Activated naive CD4-positive, alpha-beta T cell treated with anti-CD3 and anti-CD28 coated beads for 36 hours (primary cell): ENCODE data around the gene SLC25A22. TPM values are rescaled to one million over a fixed set of nuclear protein-coding genes. Genes with fewer than 3 reads are reported as not detected.
A peak's percentile ranks its signal among the peaks of the same experiment; 100 is the strongest.

ENCODE experiments used
- CTCF ChIA-PET: fragments of 350-600 bp; sonication (Branson Sonifier 250); formaldehyde crosslinking; loops from one replicate; lab custom pipeline; 2021; ENCODE audit warnings: antibody characterized with exemption; lab: Charles Lee
- DNase-seq: peaks from one replicate; pipeline ENCODE4 v3.0.0-alpha.2; 2020
- H3K27ac Mint-ChIP-seq: one replicate; pipeline ENCODE4 v1.8.0; 2021; ENCODE audit warnings: mild to moderate bottlenecking, mixed read lengths
- H3K27me3 Mint-ChIP-seq: one replicate; pipeline ENCODE4 v1.8.0; 2021; ENCODE audit warnings: low read depth, mixed read lengths
- H3K36me3 Mint-ChIP-seq: one replicate; pipeline ENCODE4 v1.8.0; 2021; ENCODE audit warnings: low read depth, mixed read lengths
- H3K4me1 Mint-ChIP-seq: one replicate; pipeline ENCODE4 v1.8.0; 2021; ENCODE audit warnings: low read depth, mixed read lengths
- H3K4me3 Mint-ChIP-seq: one replicate; pipeline ENCODE4 v1.8.0; 2021; ENCODE audit warnings: mild to moderate bottlenecking, moderate library complexity, mixed read lengths
- H3K9me3 Mint-ChIP-seq: one replicate; pipeline ENCODE4 v1.8.0; 2021; ENCODE audit warnings: mixed read lengths
- intact Hi-C: fragments of 100-400 bp; cut with micrococcal nuclease; formaldehyde crosslinking; loops from one replicate; pipeline ENCODE4 v1.15.1; 2023
- total RNA-seq, 2 experiments: library from RNA; stranded (reverse); gene quantifications; one replicate each; pipeline ENCODE4 v1.2.3, GENCODE V29; 2021

The SLC25A22 gene
- total RNA-seq, 2 experiments from 2014 or later, result 19.1 to 21.8 TPM

- CTCF ChIA-PET, result no interaction called here
- H3K9me3 Mint-ChIP-seq, result no peaks in the 10 kb centered on the region
- H3K4me1 Mint-ChIP-seq, result peaks cover 15% of the 10 kb centered on the region
- H3K27me3 Mint-ChIP-seq, result no peaks in the 10 kb centered on the region
- H3K36me3 Mint-ChIP-seq, result peaks cover 1% of the 10 kb centered on the region
- intact Hi-C loops, result no loop called here
- peak overlapping the region; percentile 82 for H3K4me3 Mint-ChIP-seq
- H3K27ac Mint-ChIP-seq, result no peak overlapping the region
- no peak for DNase-seq
These were observed 5.3 kb upstream of the SLC25A22 start for GRCh38 chr11:803467-803742.

GRCh38 chr11:802693-803466, 4.8 kb upstream of the SLC25A22 start:
- Mint-ChIP-seq H3K4me3 (peak overlapping the region; percentile 36), H3K27me3 (no peaks in the 10 kb centered on the region), H3K9me3 (no peaks in the 10 kb centered on the region), H3K27ac (no peak overlapping the region), H3K4me1 (peaks cover 12% of the 10 kb centered on the region), H3K36me3 (no peaks in the 10 kb centered on the region)
- intact Hi-C loops, result no loop called here
- CTCF ChIA-PET, result no interaction called here
- no peak for DNase-seq

- Mint-ChIP-seq H3K4me3 (no peak overlapping the region), H3K27ac (no peak overlapping the region), H3K4me1 (peaks cover 9% of the 10 kb centered on the region), H3K9me3 (no peaks in the 10 kb centered on the region), H3K27me3 (no peaks in the 10 kb centered on the region), H3K36me3 (no peaks in the 10 kb centered on the region)
- DNase-seq, result no peak
- CTCF ChIA-PET, result no interaction called here
- intact Hi-C loops, result no loop called here
These were observed 4.0 kb upstream of the SLC25A22 start for GRCh38 chr11:802018-802617.

GRCh38 chr11:801097-801780, 3.2 kb upstream of the SLC25A22 start:
- no peak for DNase-seq
- Mint-ChIP-seq H3K9me3 (no peaks in the 10 kb centered on the region), H3K27me3 (no peaks in the 10 kb centered on the region), H3K27ac (no peak overlapping the region), H3K36me3 (no peaks in the 10 kb centered on the region), H3K4me1 (peaks cover 11% of the 10 kb centered on the region), H3K4me3 (no peak overlapping the region)
- CTCF ChIA-PET, result no interaction called here
- intact Hi-C loops, result no loop called here

GRCh38 chr11:800473-800872, 2.4 kb upstream of the SLC25A22 start:
- no peak overlapping the region for H3K27ac Mint-ChIP-seq
- no peak for DNase-seq
- intact Hi-C loops, result no loop called here
- peaks cover 14% of the 10 kb centered on the region for H3K4me1 Mint-ChIP-seq
- CTCF ChIA-PET, result no interaction called here
- no peaks in the 10 kb centered on the region for H3K9me3 Mint-ChIP-seq
- H3K36me3 Mint-ChIP-seq, result no peaks in the 10 kb centered on the region
- no peak overlapping the region for H3K4me3 Mint-ChIP-seq
- no peaks in the 10 kb centered on the region for H3K27me3 Mint-ChIP-seq

GRCh38 chr11:799641-800316, 1.7 kb upstream of the SLC25A22 start:
- peaks cover 18% of the 10 kb centered on the region for H3K4me1 Mint-ChIP-seq

GRCh38 chr11:797296-798092, 587 bp downstream of the SLC25A22 start:
- H3K4me1 Mint-ChIP-seq, result peaks cover 12% of the 10 kb centered on the region
- intact Hi-C loops, result loop anchor here (1.0 to 10.0 kb wide), 11 partner anchors 8 to 590 kb away; partner anchors contain the start of genes BET1L, CHID1, DEAF1 and IFITM1
- peaks cover 3% of the 10 kb centered on the region for H3K36me3 Mint-ChIP-seq
- DNase-seq, result peak; percentile 85
- H3K27me3 Mint-ChIP-seq, result no peaks in the 10 kb centered on the region
- CTCF ChIA-PET, result interaction anchor here (0.6 to 1.3 kb wide), 2 partner anchors 10 to 32 kb away, joined by 3 read pairs; no protein-coding TSS in a partner anchor
- H3K27ac Mint-ChIP-seq, result peak overlapping the region; percentile 37
- H3K4me3 Mint-ChIP-seq, result peak overlapping the region; percentile 86
- no peaks in the 10 kb centered on the region for H3K9me3 Mint-ChIP-seq

More at GRCh38 chr11:799641-800316, 1.7 kb upstream of the SLC25A22 start:
- Mint-ChIP-seq H3K9me3 (no peaks in the 10 kb centered on the region), H3K36me3 (no peaks in the 10 kb centered on the region), H3K27me3 (no peaks in the 10 kb centered on the region), H3K27ac (no peak overlapping the region), H3K4me3 (no peak overlapping the region)
- CTCF ChIA-PET, result no interaction called here
- no peak for DNase-seq
- intact Hi-C loops, result loop anchor here (5.0 to 10.0 kb wide), 4 partner anchors 222 to 592 kb away; partner anchors contain the start of genes BET1L, IFITM1, LMNTD2 and PHRF1

- Mint-ChIP-seq H3K36me3 (peaks cover 6% of the 10 kb centered on the region), H3K4me1 (peaks cover 12% of the 10 kb centered on the region), H3K27ac (peak overlapping the region; percentile 37), H3K27me3 (no peaks in the 10 kb centered on the region), H3K4me3 (peak overlapping the region; percentile 86), H3K9me3 (no peaks in the 10 kb centered on the region)
- intact Hi-C loops, result loop anchor here (1.0 to 10.0 kb wide), 13 partner anchors 9 to 589 kb away; partner anchors contain the start of genes BET1L, CHID1, DEAF1 and GATD1
- CTCF ChIA-PET, result interaction anchor here (0.6 to 1.3 kb wide), 3 partner anchors 11 to 31 kb away, joined by 3 read pairs; partner anchors contain the start of gene GATD1
- no peak for DNase-seq
These were observed 1.4 kb downstream of the SLC25A22 start for GRCh38 chr11:796565-797295.

GRCh38 chr11:795634-796564, 2.2 kb downstream of the SLC25A22 start:
- intact Hi-C loops, result loop anchor here (1.0 to 10.0 kb wide), 10 partner anchors 19 to 589 kb away; partner anchors contain the start of genes BET1L, CHID1, GATD1 and IFITM1
- Mint-ChIP-seq H3K4me1 (peaks cover 12% of the 10 kb centered on the region), H3K27ac (peak overlapping the region; percentile 37), H3K9me3 (no peaks in the 10 kb centered on the region), H3K27me3 (no peaks in the 10 kb centered on the region), H3K4me3 (peak overlapping the region; percentile 86), H3K36me3 (peaks cover 11% of the 10 kb centered on the region)
- CTCF ChIA-PET, result interaction anchor here (1.0 to 1.1 kb wide), 2 partner anchors 18 to 32 kb away, joined by 3 to 4 read pairs; partner anchors contain the start of gene GATD1
- peak; percentile 90 for DNase-seq
